Placental pericyte (primary cell): ENCODE results near the gene TMX4. TPM values are rescaled to one million over a fixed set of nuclear protein-coding genes. Genes with fewer than 3 reads are reported as not detected.

ENCODE experiments used
- total RNA-seq: library from RNA; depleted of rRNA; stranded (reverse); fragments of >200 nt; gene quantifications from 2 replicates; pipeline ENCODE4 v1.2.3, GENCODE V29; 2012

Gene TMX4, protein sequence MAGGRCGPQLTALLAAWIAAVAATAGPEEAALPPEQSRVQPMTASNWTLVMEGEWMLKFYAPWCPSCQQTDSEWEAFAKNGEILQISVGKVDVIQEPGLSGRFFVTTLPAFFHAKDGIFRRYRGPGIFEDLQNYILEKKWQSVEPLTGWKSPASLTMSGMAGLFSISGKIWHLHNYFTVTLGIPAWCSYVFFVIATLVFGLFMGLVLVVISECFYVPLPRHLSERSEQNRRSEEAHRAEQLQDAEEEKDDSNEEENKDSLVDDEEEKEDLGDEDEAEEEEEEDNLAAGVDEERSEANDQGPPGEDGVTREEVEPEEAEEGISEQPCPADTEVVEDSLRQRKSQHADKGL
- total RNA-seq = 34.9 and 78.3 TPM in 2 replicates

GRCh38 chr20:8019246-8019997 lies at the start of gene TMX4:
TMX4 (minus strand) TSS chr20:8019761; CDS start chr20:8019613, 148 bp downstream.

GRCh38 chr20:7940341-7940740 lies 79.2 kb downstream of the TMX4 start, which contains the start of gene HAO1:
HAO1 (minus strand) TSS chr20:7940458; CDS start chr20:7940422, 36 bp downstream.

Other genes with a start within 250 kb of the TMX4 start
- gene HAO1, start 79.3 kb downstream of the TMX4 start, total RNA-seq = not detected in 2 replicates
- 14.9 and 58.9 TPM in 2 replicates for gene PLCB1, start 112.5 kb upstream of the TMX4 start, total RNA-seq